Measurements from ENCODE around the gene GAS2L2. TPM values are rescaled to one million over a fixed set of nuclear protein-coding genes. Genes with fewer than 3 reads are reported as not detected.

GAS2L2 gene
- under 0.01 TPM in 1 of 2 replicates, not detected in the other for total RNA-seq

DNA sequence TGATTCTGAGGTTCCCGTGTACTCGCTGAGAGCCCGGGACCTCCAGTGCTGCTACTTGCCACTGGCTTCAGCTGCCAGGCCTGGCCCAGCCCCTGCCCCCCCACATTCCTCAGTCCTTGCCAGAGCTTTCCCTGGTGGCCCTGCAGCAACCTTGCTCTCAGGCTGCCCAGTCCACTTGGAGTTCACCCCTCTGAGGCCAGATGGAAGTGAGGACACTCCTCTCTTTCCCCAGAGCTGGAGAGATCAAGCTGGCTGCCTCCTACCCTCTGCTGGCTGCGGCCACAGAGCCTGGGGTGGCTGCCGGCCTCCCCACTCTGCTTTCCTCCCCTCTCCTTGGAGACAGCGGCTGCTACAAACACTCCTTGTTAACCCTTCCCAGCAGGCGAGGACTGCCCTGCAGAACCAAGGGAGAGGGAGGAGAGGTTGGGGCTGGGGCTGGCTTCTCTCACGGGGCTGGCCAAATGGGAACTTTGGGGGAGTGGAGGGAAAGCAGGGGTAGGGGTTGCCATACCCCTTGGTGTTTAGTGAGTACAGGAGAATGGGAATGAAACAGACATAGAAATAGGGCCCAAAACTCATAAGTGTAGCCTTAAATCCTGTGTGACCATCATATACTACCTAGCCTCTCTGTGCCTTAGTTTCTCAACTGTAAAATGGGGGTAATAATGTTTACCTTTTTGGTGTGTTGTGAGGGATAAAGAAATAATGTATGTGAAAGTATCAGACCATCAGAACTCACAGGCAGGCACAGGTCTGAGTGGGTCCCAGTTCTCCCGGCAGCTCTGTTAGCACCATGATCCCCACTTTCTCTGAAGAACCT, at the start of gene GAS2L2:
TSS of gene GAS2L2 (minus strand) at position 295 of the 820 bp plus-strand sequence. CDS start 389 bp downstream, outside the sequence.

DNA sequence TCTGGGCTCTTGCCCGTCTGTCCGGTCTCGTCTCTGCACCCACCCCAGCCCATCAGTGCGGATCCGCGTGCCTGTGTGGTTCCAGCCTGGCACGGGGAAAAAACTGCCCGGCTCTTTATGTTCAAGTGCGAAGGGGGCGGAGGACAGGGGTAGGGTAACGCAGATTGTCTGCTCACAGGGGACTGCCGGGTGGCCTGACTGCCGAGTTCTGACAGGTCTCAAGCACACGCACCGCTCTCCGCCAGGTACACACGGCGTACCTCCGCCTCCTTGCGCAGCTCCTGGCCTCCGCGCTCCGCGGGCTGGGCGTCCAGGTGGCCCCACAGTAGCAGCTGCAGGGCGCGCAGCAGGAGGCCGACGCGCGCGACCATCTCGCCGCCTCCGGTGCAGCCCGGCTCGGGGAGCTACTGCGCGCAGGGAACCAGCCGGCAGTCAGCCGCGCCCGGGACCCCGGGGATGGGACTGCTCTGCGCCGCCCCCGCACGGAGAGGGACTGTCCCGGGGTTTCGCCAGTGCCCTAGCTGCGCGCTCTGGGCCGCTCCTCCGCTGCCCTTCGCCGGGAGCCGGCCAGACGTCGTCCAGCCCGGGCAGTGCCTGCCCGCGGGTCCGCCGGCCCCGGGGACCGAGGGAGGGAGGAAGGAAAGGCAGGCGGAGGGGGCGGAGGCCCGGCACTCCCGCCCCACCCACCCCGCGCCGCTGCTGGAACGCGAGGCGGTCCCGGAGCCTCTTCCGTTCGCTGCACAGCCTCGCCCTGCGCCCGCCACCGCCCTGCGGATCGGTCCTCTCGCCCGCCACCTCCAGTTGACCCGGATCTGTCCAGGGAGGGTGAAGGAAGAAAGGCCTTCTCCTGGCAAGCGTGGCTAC, 42.2 kb upstream of the GAS2L2 start, which contains the start of gene MMP28:
TSS of gene MMP28 (minus strand) at position 635 of the 864 bp plus-strand sequence. CDS start at position 371, 264 bp downstream.

DNA sequence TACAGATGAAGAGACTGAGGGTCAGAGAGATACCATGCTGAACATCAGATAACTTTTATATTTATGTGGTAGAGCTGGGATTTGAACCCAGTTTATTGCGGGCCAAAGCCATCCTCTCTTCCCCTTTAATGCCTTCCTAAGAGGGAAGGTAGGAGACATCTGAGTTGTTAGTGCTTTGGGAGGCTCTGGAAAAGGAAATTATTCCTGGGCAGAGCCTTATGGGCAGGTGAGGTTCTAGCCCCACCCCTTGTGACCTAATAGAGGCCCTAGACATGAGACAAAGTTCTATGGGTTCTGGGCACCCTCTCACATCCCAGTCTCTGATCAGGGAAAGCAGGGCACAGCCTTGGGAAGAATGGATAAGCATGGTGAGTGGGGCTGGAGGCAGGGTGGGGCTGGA, 7.5 kb upstream of the GAS2L2 start, which contains the start of gene C17orf50:
TSS of gene C17orf50 (plus strand) at position 301 of the 400 bp plus-strand sequence. CDS start at position 356, 55 bp downstream.

DNA sequence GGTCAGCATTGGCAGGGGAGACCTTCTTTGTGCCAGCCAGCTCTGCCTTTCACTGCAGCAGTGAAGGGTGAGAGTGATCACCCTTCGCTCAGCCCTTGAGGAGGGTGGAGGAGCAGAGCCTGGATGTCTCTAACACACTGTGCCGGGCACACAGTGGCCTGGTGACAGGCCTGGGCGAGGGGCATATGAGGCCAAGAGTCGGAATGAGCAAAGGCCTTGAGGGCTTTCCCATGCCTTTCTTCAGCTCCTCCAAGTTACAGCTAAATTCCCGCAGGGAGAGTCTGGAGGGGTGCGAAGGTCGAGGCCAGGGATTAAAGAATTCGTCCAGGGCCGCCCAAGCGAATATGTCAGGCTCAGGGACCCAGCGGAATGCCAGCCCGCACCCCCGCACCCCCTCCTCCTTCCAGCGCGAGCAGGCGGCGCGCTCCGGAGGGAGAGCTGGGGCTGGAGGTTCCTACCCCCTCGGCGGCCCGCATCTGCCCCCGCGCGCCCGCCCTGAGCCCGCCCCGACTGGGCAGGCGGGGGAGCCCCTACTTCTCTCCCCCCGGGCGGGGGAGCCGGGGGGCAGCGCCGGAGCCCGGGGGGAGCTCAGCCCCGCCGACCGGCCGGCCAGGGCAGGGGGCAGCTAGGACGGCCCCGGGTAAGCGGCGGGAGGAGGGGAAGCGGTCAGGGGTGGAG, 21.7 kb downstream of the GAS2L2 start, which contains the start of gene RASL10B:
TSS of gene RASL10B (plus strand) at position 401 of the 678 bp plus-strand sequence. CDS start 3,546 bp downstream, outside the sequence.

Other genes with a start within 250 kb of the GAS2L2 start
- under 0.01 and 0.11 TPM in 2 replicates for gene SLFN12L, start 215.6 kb downstream of the GAS2L2 start, total RNA-seq
- gene SLFN14, start 192.4 kb downstream of the GAS2L2 start, total RNA-seq, result not detected in 2 replicates
- gene PEX12, start 174.7 kb downstream of the GAS2L2 start, total RNA-seq, result 3.7 and 4.5 TPM in 2 replicates
- 78.5 and 88.4 TPM in 2 replicates for gene AP2B1, start 165.9 kb downstream of the GAS2L2 start, total RNA-seq
- gene RASL10B, start 21.6 kb downstream of the GAS2L2 start, total RNA-seq, result 1.5 and 6.1 TPM in 2 replicates
- gene C17orf50, start 7.6 kb upstream of the GAS2L2 start, total RNA-seq, result not detected in 2 replicates
- gene MMP28, start 42.4 kb upstream of the GAS2L2 start, total RNA-seq, result 0.33 and 0.37 TPM in 2 replicates
- 66.9 and 96.7 TPM in 2 replicates for gene TAF15, start 56.2 kb upstream of the GAS2L2 start, total RNA-seq
- not detected in 2 replicates for gene HEATR9, start 115.7 kb upstream of the GAS2L2 start, total RNA-seq
- not detected in 2 replicates for gene CCL5, start 127.1 kb upstream of the GAS2L2 start, total RNA-seq
- 0.87 and 1.5 TPM in 2 replicates for gene RDM1, start 177.5 kb upstream of the GAS2L2 start, total RNA-seq
- gene LYZL6, start 190.5 kb upstream of the GAS2L2 start, total RNA-seq, result not detected in 2 replicates
- not detected in 2 replicates for gene CCL16, start 228.3 kb upstream of the GAS2L2 start, total RNA-seq
- gene CCL14, start 233.5 kb upstream of the GAS2L2 start, total RNA-seq, result not detected in 2 replicates
- gene CCL15, start 248.3 kb upstream of the GAS2L2 start, total RNA-seq, result not detected in 2 replicates

All from uterine smooth muscle cell (primary cell).